OCI-LY7 (cell line): ENCODE measurements around the gene SLC22A16. TPM values are rescaled to one million over a fixed set of nuclear protein-coding genes. Genes with fewer than 3 reads are reported as not detected.
A peak's percentile ranks its signal among the peaks of the same experiment; 100 is the strongest.

Experiments
- BruUV-seq: library from RNA; stranded (reverse); fragments of 400-500 nt; replicated peaks from 2 replicates; lab custom pipeline; 2021; lab: Mats Ljungman, UMichigan
- CTCF ChIA-PET: fragments of 300-600 bp; sonication (Branson Sonifier 250); formaldehyde crosslinking; loops from one replicate; lab custom pipeline; 2022; ENCODE audit warnings: antibody characterized with exemption; ENCODE audit not compliant: unreplicated experiment; lab: Charles Lee
- POLR2A ChIA-PET: fragments of 300-600 bp; sonication (Branson Sonifier 250); formaldehyde crosslinking; loops from one replicate; lab custom pipeline; 2022; ENCODE audit warnings: antibody characterized with exemption; lab: Charles Lee
- DNase-seq: peaks from one replicate; pipeline ENCODE4 v3.0.0-alpha.2; 2015; ENCODE audit warnings: low spot score
- H2AFZ ChIP-seq: fragments of 200-600 bp; sonication (generic), shearing (Covaris generic); 2 replicates; pipeline ENCODE4 v1.6.1; 2014; ENCODE audit warnings: mild to moderate bottlenecking, antibody characterized with exemption, low read length, moderate library complexity
- H3K27ac ChIP-seq: fragments of 200-600 bp; sonication (generic); 2 replicates; pipeline ENCODE4 v1.5.1; 2014; ENCODE audit warnings: mixed run types, low read depth, mild to moderate bottlenecking, moderate library complexity, low read length, inconsistent platforms; ENCODE audit not compliant: poor library complexity, severe bottlenecking
- H3K36me3 ChIP-seq: fragments of 200-600 bp; sonication (generic); 2 replicates; pipeline ENCODE4 v1.6.1; 2014; ENCODE audit warnings: mild to moderate bottlenecking, antibody characterized with exemption, low read length, moderate library complexity, mixed read lengths; ENCODE audit not compliant: insufficient read depth
- H3K4me1 ChIP-seq: fragments of 200-600 bp; sonication (generic); 2 replicates; pipeline ENCODE4 v1.5.1; 2014; ENCODE audit warnings: mild to moderate bottlenecking, low read length; ENCODE audit not compliant: insufficient read depth, poor library complexity, severe bottlenecking
- H3K4me2 ChIP-seq: fragments of 200-600 bp; sonication (generic); 2 replicates; pipeline ENCODE4 v1.6.1; 2014; ENCODE audit warnings: mild to moderate bottlenecking, low read length
- H3K4me3 ChIP-seq: fragments of 200-600 bp; sonication (generic); 2 replicates; pipeline ENCODE4 v1.5.1; 2014; ENCODE audit warnings: mild to moderate bottlenecking, low read depth, low read length; ENCODE audit not compliant: poor library complexity, severe bottlenecking
- H3K79me2 ChIP-seq: fragments of 200-600 bp; sonication (generic); 2 replicates; pipeline ENCODE4 v1.6.1; 2016; ENCODE audit warnings: low read depth, mild to moderate bottlenecking, low read length, moderate library complexity, mixed read lengths; ENCODE audit not compliant: insufficient read depth
- H3K9me2 ChIP-seq: fragments of 200-600 bp; sonication (generic); 2 replicates; pipeline ENCODE4 v1.6.1; 2016; ENCODE audit warnings: mild to moderate bottlenecking, low read length, mixed read lengths; ENCODE audit not compliant: insufficient read depth
- H3K9me3 ChIP-seq: fragments of 200-600 bp; sonication (generic); 2 replicates; pipeline ENCODE4 v1.6.1; 2014; ENCODE audit warnings: mild to moderate bottlenecking, mixed run types, low read length, mixed read lengths
- H4K20me1 ChIP-seq: fragments of 200-600 bp; sonication (generic); 2 replicates; pipeline ENCODE4 v1.6.1; 2014; ENCODE audit warnings: mild to moderate bottlenecking, antibody characterized with exemption, low read length, moderate library complexity, mixed read lengths; ENCODE audit not compliant: insufficient read depth
- EZH2phosphoT487 ChIP-seq: fragments of 200-600 bp; sonication (generic); IDR thresholded peaks from 2 replicates; pipeline ENCODE4 v1.6.1; 2018; ENCODE audit warnings: low read depth, borderline replicate concordance, mild to moderate bottlenecking, mixed run types, antibody characterized with exemption, low read length, moderate library complexity, mixed read lengths
- intact Hi-C: fragments of 100-400 bp; cut with micrococcal nuclease; formaldehyde crosslinking; loops from one replicate; pipeline ENCODE4 v1.10.0; 2022; ENCODE audit not compliant: unreplicated experiment
- total RNA-seq, 2 experiments: library from RNA; depleted of rRNA in 1 of 2; stranded (reverse); fragments of >200 nt in 1 of 2; shearing (Covaris generic) in 1 of 2; gene quantifications; 2 replicates each; pipeline ENCODE4 v1.2.3, GENCODE V29; 2014 to 2022
- TF ChIP-seq, protein P1 (sequence below): fragments of 200-600 bp; sonication (generic); conservative IDR thresholded peaks from 2 replicates; pipeline ENCODE4 v1.5.1; 2014; ENCODE audit warnings: mild to moderate bottlenecking, antibody characterized with exemption, low read length, moderate library complexity, mixed read lengths

SLC22A16 gene
- total RNA-seq, 2 experiments from 2014 or later, result not detected

GRCh38 chr6:110517601-110518281 lies 41.3 kb upstream of the SLC22A16 start:
- Histone ChIP-seq H3K4me2 (no peak overlapping the region), H4K20me1 (no peaks in the 10 kb centered on the region)

DNA sequence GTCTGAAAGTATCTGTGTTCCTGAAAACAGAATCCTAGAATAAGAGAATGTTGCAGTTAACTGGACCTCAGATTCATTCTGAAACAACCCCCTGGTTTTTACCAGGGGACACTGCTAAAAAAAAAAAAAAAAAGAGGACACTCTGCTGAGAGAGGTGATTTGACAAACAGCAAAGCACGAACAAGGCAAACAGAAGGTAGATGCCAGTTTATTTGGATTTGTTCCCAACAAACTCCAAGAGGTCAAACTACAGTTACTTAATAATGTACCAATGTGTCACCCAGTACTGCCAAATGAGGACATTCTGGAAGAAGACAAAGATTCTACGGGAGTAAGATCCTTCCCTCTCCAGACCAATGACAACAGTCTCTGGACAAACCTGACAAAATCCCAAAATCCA lies 40.6 kb upstream of the SLC22A16 start:
- H3K9me2 ChIP-seq, result no peaks in the 10 kb centered on the region
- H3K27ac ChIP-seq, result no peak overlapping the region
- intact Hi-C loops, result no loop called here
- CTCF ChIA-PET, result no interaction called here
- no peak for TF ChIP-seq EZH2phosphoT487
- TF ChIP-seq, protein P1, sequence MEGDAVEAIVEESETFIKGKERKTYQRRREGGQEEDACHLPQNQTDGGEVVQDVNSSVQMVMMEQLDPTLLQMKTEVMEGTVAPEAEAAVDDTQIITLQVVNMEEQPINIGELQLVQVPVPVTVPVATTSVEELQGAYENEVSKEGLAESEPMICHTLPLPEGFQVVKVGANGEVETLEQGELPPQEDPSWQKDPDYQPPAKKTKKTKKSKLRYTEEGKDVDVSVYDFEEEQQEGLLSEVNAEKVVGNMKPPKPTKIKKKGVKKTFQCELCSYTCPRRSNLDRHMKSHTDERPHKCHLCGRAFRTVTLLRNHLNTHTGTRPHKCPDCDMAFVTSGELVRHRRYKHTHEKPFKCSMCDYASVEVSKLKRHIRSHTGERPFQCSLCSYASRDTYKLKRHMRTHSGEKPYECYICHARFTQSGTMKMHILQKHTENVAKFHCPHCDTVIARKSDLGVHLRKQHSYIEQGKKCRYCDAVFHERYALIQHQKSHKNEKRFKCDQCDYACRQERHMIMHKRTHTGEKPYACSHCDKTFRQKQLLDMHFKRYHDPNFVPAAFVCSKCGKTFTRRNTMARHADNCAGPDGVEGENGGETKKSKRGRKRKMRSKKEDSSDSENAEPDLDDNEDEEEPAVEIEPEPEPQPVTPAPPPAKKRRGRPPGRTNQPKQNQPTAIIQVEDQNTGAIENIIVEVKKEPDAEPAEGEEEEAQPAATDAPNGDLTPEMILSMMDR, result no peak
- H3K79me2 ChIP-seq, result no peaks in the 10 kb centered on the region
- POLR2A ChIA-PET, result no interaction called here
- no peak for DNase-seq
- H3K4me1 ChIP-seq, result no peaks in the 10 kb centered on the region
- no peaks in the 10 kb centered on the region for H4K20me1 ChIP-seq
- H3K9me3 ChIP-seq, result no peaks in the 10 kb centered on the region
- H2AFZ ChIP-seq, result no peak overlapping the region
- no peak overlapping the region for H3K4me2 ChIP-seq
- H3K36me3 ChIP-seq, result no peaks in the 10 kb centered on the region
- no TSS peak for BruUV-seq
- no peak overlapping the region for H3K4me3 ChIP-seq

More at GRCh38 chr6:110517601-110518281, 41.3 kb upstream of the SLC22A16 start:
- Histone ChIP-seq H3K4me1 (no peaks in the 10 kb centered on the region), H3K4me3 (no peak overlapping the region), H2AFZ (no peak overlapping the region), H3K36me3 (no peaks in the 10 kb centered on the region), H3K9me2 (no peaks in the 10 kb centered on the region), H3K79me2 (no peaks in the 10 kb centered on the region), H3K27ac (no peak overlapping the region), H3K9me3 (no peaks in the 10 kb centered on the region)
- ChIA-PET CTCF (no interaction called here), POLR2A (interaction anchor here (0.6 kb wide), 1 partner anchor 804 kb away, joined by 3 read pairs; no protein-coding TSS in a partner anchor)
- TF ChIP-seq, protein P1, result no peak
- TF ChIP-seq EZH2phosphoT487, result no peak
- intact Hi-C loops, result no loop called here
- no peak for DNase-seq
- no TSS peak for BruUV-seq

- ChIA-PET CTCF (no interaction called here), POLR2A (no interaction called here)
- DNase-seq, result peak; percentile 9
- H4K20me1 ChIP-seq, result no peaks in the 10 kb centered on the region
- no peaks in the 10 kb centered on the region for H3K36me3 ChIP-seq
- H2AFZ ChIP-seq, result no peak overlapping the region
- no peak overlapping the region for H3K27ac ChIP-seq
- no TSS peak for BruUV-seq
- intact Hi-C loops, result no loop called here
- H3K9me3 ChIP-seq, result no peaks in the 10 kb centered on the region
- H3K4me2 ChIP-seq, result no peak overlapping the region
- no peaks in the 10 kb centered on the region for H3K79me2 ChIP-seq
- H3K4me3 ChIP-seq, result no peak overlapping the region
- TF ChIP-seq, protein P1, result no peak
- no peak for TF ChIP-seq EZH2phosphoT487
- H3K9me2 ChIP-seq, result no peaks in the 10 kb centered on the region
- H3K4me1 ChIP-seq, result no peaks in the 10 kb centered on the region
Observed at GRCh38 chr6:110514818-110515217, 38.4 kb upstream of the SLC22A16 start.
